GM21825 (cell line): Measurements from ENCODE around the gene G6PC2.
"Not testable (repeated sequence)": the region's sequence is repeated elsewhere in the genome, so short reads cannot be mapped to it uniquely, and the experiment has no call there.

ENCODE experiments used
- ATAC-seq: cut with Tn5 transposase; IDR thresholded peaks from one replicate; pipeline ENCODE4 v1.9.1; 2021; ENCODE audit warnings: mild to moderate bottlenecking, moderate library complexity; ENCODE audit not compliant: unreplicated experiment

The G6PC2 gene

GRCh38 chr2:168901003-168901402 lies at the start of gene G6PC2:
TSS of gene G6PC2 (plus strand) at chr2:168901291. CDS start at chr2:168901332, 41 bp downstream.
- ATAC-seq: no peak

- ATAC-seq: no peak
Observed at GRCh38 chr2:168851674-168852320, 49.3 kb upstream of the G6PC2 start.

GRCh38 chr2:168852481-168852880 lies 48.6 kb upstream of the G6PC2 start:
- ATAC-seq: no peak

- ATAC-seq: no peak
Observed at GRCh38 chr2:168853471-168853870, 47.6 kb upstream of the G6PC2 start.

- ATAC-seq: no peak
Observed at GRCh38 chr2:168854651-168855050, 46.4 kb upstream of the G6PC2 start.

- no peak for ATAC-seq
Observed at GRCh38 chr2:168855601-168856000, 45.5 kb upstream of the G6PC2 start.

GRCh38 chr2:168858146-168858545 lies 42.9 kb upstream of the G6PC2 start:
- ATAC-seq: no peak

- ATAC-seq: not testable (repeated sequence)
Observed at GRCh38 chr2:168867164-168867563, 33.9 kb upstream of the G6PC2 start.

- ATAC-seq: not testable (repeated sequence)
Observed at GRCh38 chr2:168870369-168870768, 30.7 kb upstream of the G6PC2 start.

GRCh38 chr2:168870824-168871223 lies 30.3 kb upstream of the G6PC2 start:
- ATAC-seq: not testable (repeated sequence)

GRCh38 chr2:168874368-168875054 lies 26.6 kb upstream of the G6PC2 start:
- ATAC-seq: no peak

- not testable (repeated sequence) for ATAC-seq
Observed at GRCh38 chr2:168882163-168882562, 18.9 kb upstream of the G6PC2 start.

- ATAC-seq: no peak
Observed at GRCh38 chr2:168884975-168885374, 16.1 kb upstream of the G6PC2 start.

- ATAC-seq: peak; percentile 8
Observed at GRCh38 chr2:168889635-168890005, 11.5 kb upstream of the G6PC2 start.

GRCh38 chr2:168890006-168890782 lies 10.9 kb upstream of the G6PC2 start, which contains the start of gene SPC25:
TSS of gene SPC25 (minus strand) at chr2:168890430. CDS start at chr2:168889519, 911 bp downstream.
- ATAC-seq: peak; percentile 100

GRCh38 chr2:168892327-168892726 lies 8.8 kb upstream of the G6PC2 start:
- ATAC-seq: no peak

- ATAC-seq: no peak
Observed at GRCh38 chr2:168894101-168894500, 7.0 kb upstream of the G6PC2 start.

- no peak for ATAC-seq
Observed at GRCh38 chr2:168894720-168895119, 6.4 kb upstream of the G6PC2 start.

GRCh38 chr2:168895771-168896170 lies 5.3 kb upstream of the G6PC2 start:
- ATAC-seq: no peak

GRCh38 chr2:168896783-168897182 lies 4.3 kb upstream of the G6PC2 start:
- no peak for ATAC-seq

- ATAC-seq: no peak
Observed at GRCh38 chr2:168897449-168897848, 3.6 kb upstream of the G6PC2 start.

- no peak for ATAC-seq
Observed at GRCh38 chr2:168903888-168904287, 2.8 kb downstream of the G6PC2 start.
